SU-DHL-6 (cell line): ENCODE measurements around the gene CTNNA2.

Experiments
- EZH2phosphoT487 ChIP-seq: fragments of 200-600 bp; sonication (generic), shearing (Covaris generic); conservative IDR thresholded peaks from 2 replicates; pipeline ENCODE4 v1.6.1; 2018; ENCODE audit warnings: mild to moderate bottlenecking, antibody characterized with exemption, low read length, moderate library complexity, mixed read lengths
- TF ChIP-seq, protein P1 (sequence below): fragments of 200-600 bp; sonication (generic); IDR thresholded peaks from one replicate; pipeline ENCODE4 v1.5.1; 2017; ENCODE audit warnings: antibody characterized with exemption, mild to moderate bottlenecking, low read length, moderate library complexity; ENCODE audit not compliant: insufficient read depth, poor library complexity, severe bottlenecking

- TF ChIP-seq, protein P1, sequence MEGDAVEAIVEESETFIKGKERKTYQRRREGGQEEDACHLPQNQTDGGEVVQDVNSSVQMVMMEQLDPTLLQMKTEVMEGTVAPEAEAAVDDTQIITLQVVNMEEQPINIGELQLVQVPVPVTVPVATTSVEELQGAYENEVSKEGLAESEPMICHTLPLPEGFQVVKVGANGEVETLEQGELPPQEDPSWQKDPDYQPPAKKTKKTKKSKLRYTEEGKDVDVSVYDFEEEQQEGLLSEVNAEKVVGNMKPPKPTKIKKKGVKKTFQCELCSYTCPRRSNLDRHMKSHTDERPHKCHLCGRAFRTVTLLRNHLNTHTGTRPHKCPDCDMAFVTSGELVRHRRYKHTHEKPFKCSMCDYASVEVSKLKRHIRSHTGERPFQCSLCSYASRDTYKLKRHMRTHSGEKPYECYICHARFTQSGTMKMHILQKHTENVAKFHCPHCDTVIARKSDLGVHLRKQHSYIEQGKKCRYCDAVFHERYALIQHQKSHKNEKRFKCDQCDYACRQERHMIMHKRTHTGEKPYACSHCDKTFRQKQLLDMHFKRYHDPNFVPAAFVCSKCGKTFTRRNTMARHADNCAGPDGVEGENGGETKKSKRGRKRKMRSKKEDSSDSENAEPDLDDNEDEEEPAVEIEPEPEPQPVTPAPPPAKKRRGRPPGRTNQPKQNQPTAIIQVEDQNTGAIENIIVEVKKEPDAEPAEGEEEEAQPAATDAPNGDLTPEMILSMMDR, result no peak
- no peak for TF ChIP-seq EZH2phosphoT487
Measured at GRCh38 chr2:79547568-79547967, 34.7 kb downstream of the CTNNA2 start.
